ENCODE measurements around the gene DCAF12. TPM values are rescaled to one million over a fixed set of nuclear protein-coding genes. Genes with fewer than 3 reads are reported as not detected.

DCAF12 gene
- total and polyA plus RNA-seq, 11 donors: 5.6 to 29.4 (median 16.7) TPM

DNA sequence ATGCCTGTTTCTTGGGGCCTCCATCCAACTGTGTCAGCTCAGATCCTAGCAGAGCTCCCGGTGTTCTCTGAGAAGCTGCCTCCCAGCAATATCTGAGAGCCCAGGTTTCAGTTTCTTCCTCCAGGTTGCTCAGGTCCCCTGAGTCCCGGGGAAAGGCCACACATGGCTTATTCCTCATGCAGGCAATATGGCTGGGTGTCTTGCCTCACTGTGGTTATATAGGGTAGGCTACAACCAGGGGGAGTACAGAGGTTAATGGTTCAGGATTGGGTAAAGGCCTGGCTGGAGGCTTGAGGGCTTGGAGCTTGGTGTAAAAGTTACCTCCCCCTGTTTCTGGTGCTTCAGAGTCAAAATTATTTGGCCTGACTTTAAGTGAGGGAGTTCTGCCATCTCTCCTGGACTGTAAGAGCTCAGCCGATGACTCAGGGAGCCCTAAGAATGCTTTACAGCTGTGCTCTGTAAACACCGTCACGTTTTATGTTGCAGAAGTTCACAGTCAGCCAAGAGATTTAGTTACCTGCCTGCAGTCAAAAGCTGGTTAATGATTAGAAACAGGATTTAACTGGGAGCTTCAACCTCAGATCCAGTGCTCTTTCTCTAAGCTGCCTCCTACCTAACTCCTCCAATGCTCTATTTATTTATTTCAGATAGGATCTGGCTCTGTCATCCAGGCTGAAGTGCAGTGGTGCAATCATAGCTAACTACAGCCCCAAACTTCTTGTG, 53.5 kb downstream of the DCAF12 start:
- Histone ChIP-seq H3K9me3 (no peaks in the 10 kb centered on the region), H3K36me3 (no peaks in the 10 kb centered on the region), H3K27ac (peak overlapping the region in 1 of 12 donors; percentile 32), H3K4me1 (peaks cover 0 to 8% (median 0%) of the 10 kb centered on the region in 12 donors), H3K4me3 (no peak overlapping the region), H3K27me3 (no peaks in the 10 kb centered on the region)
- WGBS, 4 donors: 56 to 71% (median 66%) methylated on average over 5 of the region's 5 CpGs
- peak in 3 of 4 donors; percentile 21 to 71 (median 63) for ATAC-seq
- TF ChIP-seq CTCF (IDR thresholded peaks at IDR 0.05) (no peak), POLR2A (IDR thresholded peaks at IDR 0.05) (no peak)
- DNase-seq: no peak
- intact Hi-C loops (cut with DNase I): loop anchor here in 8 of 10 donors (2.0 to 10.0 kb wide), 9 partner anchors 58 to 261 kb away; partner anchors contain the start of gene UBE2R2 (in 5 of the 8)

- Histone ChIP-seq H3K36me3 (no peaks in the 10 kb centered on the region), H3K27me3 (no peaks in the 10 kb centered on the region), H3K4me3 (no peak overlapping the region), H3K4me1 (peaks cover 0 to 8% (median 0%) of the 10 kb centered on the region in 12 donors), H3K27ac (peak overlapping the region in 1 of 12 donors; percentile 32), H3K9me3 (no peaks in the 10 kb centered on the region)
- ATAC-seq (no peak), DNase-seq (no peak)
- 64 to 82% (median 74%) methylated on average over 2 of the region's 2 CpGs for WGBS, 4 donors
- intact Hi-C loops (cut with DNase I): loop anchor here in 8 of 10 donors (2.0 to 10.0 kb wide), 9 partner anchors 58 to 260 kb away; partner anchors contain the start of gene UBE2R2 (in 5 of the 8)
- TF ChIP-seq CTCF (IDR thresholded peaks at IDR 0.05): no peak
These were observed 54.1 kb downstream of the DCAF12 start for GRCh38 chr9:34072410-34072809.

- Histone ChIP-seq H3K4me1 (peaks cover 0 to 8% (median 0%) of the 10 kb centered on the region in 12 donors), H3K9me3 (no peaks in the 10 kb centered on the region), H3K27me3 (no peaks in the 10 kb centered on the region), H3K36me3 (no peaks in the 10 kb centered on the region), H3K27ac (no peak overlapping the region), H3K4me3 (no peak overlapping the region)
- WGBS, 4 donors: 69 to 77% (median 73%) methylated on average over 5 of the region's 5 CpGs
- DNase-seq (no peak), ATAC-seq (no peak)
- intact Hi-C loops (cut with DNase I): loop anchor here in 8 of 10 donors (5.0 to 10.0 kb wide), 8 partner anchors 56 to 258 kb away; partner anchors contain the start of gene UBE2R2 (in 5 of the 8)
- no peak for TF ChIP-seq POLR2A (IDR thresholded peaks at IDR 0.05)
- TF ChIP-seq CTCF (IDR thresholded peaks at IDR 0.05): no peak
These were observed 55.7 kb downstream of the DCAF12 start for GRCh38 chr9:34070606-34071324.

- no peak for TF ChIP-seq POLR2A (IDR thresholded peaks at IDR 0.05)
- no peak for TF ChIP-seq CTCF (IDR thresholded peaks at IDR 0.05)
- no peak for ATAC-seq
- H3K27ac ChIP-seq: no peak overlapping the region
- WGBS, 4 donors: 92 to 94% (median 93%) methylated on average over 6 of the region's 6 CpGs
- H3K4me3 ChIP-seq: no peak overlapping the region
- peaks cover 0 to 8% (median 0%) of the 10 kb centered on the region in 12 donors for H3K4me1 ChIP-seq
- DNase-seq: no peak
- no peaks in the 10 kb centered on the region for H3K27me3 ChIP-seq
- no peaks in the 10 kb centered on the region for H3K9me3 ChIP-seq
- H3K36me3 ChIP-seq: no peaks in the 10 kb centered on the region
- intact Hi-C loops (cut with DNase I): loop anchor here in 8 of 10 donors (5.0 to 10.0 kb wide), 8 partner anchors 55 to 258 kb away; partner anchors contain the start of gene UBE2R2 (in 5 of the 8)
These were observed 56.7 kb downstream of the DCAF12 start for GRCh38 chr9:34069831-34070230.

Data from heart left ventricle (tissue), 16 donors.